HG03575 (cell line): ENCODE data around the gene CCDC171.
"Not testable (repeated sequence)": the region's sequence is repeated elsewhere in the genome, so short reads cannot be mapped to it uniquely, and the experiment has no call there.

Experiments used
- ATAC-seq: cut with Tn5 transposase; IDR thresholded peaks from one replicate; pipeline ENCODE4 v1.9.1; 2021; ENCODE audit not compliant: unreplicated experiment, insufficient number of reproducible peaks, low FRiP score; ENCODE audit errors: extremely low read depth

Gene CCDC171

GRCh38 chr9:15641291-15641690 lies 88.4 kb downstream of the CCDC171 start:
- no peak for ATAC-seq

GRCh38 chr9:15642369-15642962 lies 89.6 kb downstream of the CCDC171 start:
- no peak for ATAC-seq

- no peak for ATAC-seq
These were observed 117.4 kb downstream of the CCDC171 start for GRCh38 chr9:15670246-15670645.

GRCh38 chr9:15670894-15671293 lies 118.1 kb downstream of the CCDC171 start:
- ATAC-seq: no peak

GRCh38 chr9:15693701-15694100 lies 140.9 kb downstream of the CCDC171 start:
- no peak for ATAC-seq

- no peak for ATAC-seq
These were observed 144.1 kb downstream of the CCDC171 start for GRCh38 chr9:15696979-15697378.

- ATAC-seq: no peak
These were observed 144.6 kb downstream of the CCDC171 start for GRCh38 chr9:15697446-15697851.

GRCh38 chr9:15699876-15700559 lies 147.2 kb downstream of the CCDC171 start:
- not testable (repeated sequence) for ATAC-seq

GRCh38 chr9:15707000-15707399 lies 154.2 kb downstream of the CCDC171 start:
- no peak for ATAC-seq

GRCh38 chr9:15711531-15711930 lies 158.7 kb downstream of the CCDC171 start:
- no peak for ATAC-seq

GRCh38 chr9:15711931-15712330 lies 159.1 kb downstream of the CCDC171 start:
- ATAC-seq: no peak

- no peak for ATAC-seq
These were observed 161.9 kb downstream of the CCDC171 start for GRCh38 chr9:15714746-15715145.

GRCh38 chr9:15717290-15717967 lies 164.6 kb downstream of the CCDC171 start:
- ATAC-seq: no peak

- ATAC-seq: no peak
These were observed 165.6 kb downstream of the CCDC171 start for GRCh38 chr9:15718423-15718822.

GRCh38 chr9:15720861-15721260 lies 168.0 kb downstream of the CCDC171 start:
- no peak for ATAC-seq

- no peak for ATAC-seq
These were observed 170.0 kb downstream of the CCDC171 start for GRCh38 chr9:15722888-15723287.

GRCh38 chr9:15724016-15724415 lies 171.2 kb downstream of the CCDC171 start:
- ATAC-seq: no peak

- ATAC-seq: no peak
These were observed 171.8 kb downstream of the CCDC171 start for GRCh38 chr9:15724612-15725011.

- ATAC-seq: no peak
These were observed 173.1 kb downstream of the CCDC171 start for GRCh38 chr9:15725953-15726352.

- no peak for ATAC-seq
These were observed 176.7 kb downstream of the CCDC171 start for GRCh38 chr9:15729507-15729906.
